OCI-LY1 (cell line): ENCODE measurements around the gene SGO2.

Source experiments
- H2AFZ ChIP-seq: fragments of 200-600 bp; sonication (generic), shearing (Covaris generic); 2 replicates; pipeline ENCODE4 v1.6.0; 2014; ENCODE audit warnings: antibody characterized with exemption, mild to moderate bottlenecking, low read length
- H3F3A ChIP-seq: fragments of 200-600 bp; sonication (generic), shearing (Covaris generic); 2 replicates; pipeline ENCODE4 v1.6.0; 2014; ENCODE audit warnings: mild to moderate bottlenecking, antibody characterized with exemption, low read length, moderate library complexity; ENCODE audit not compliant: insufficient read depth
- H3K27ac ChIP-seq: fragments of 200-600 bp; sonication (generic); 2 replicates; pipeline ENCODE4 v1.5.1; 2014; ENCODE audit warnings: low read length, mixed run types, mild to moderate bottlenecking, low read depth; ENCODE audit not compliant: poor library complexity, severe bottlenecking
- H3K27me3 ChIP-seq: fragments of 200-600 bp; sonication (generic); 2 replicates; pipeline ENCODE4 v1.6.0; 2014; ENCODE audit warnings: antibody characterized with exemption, mild to moderate bottlenecking, low read length, moderate library complexity; ENCODE audit not compliant: insufficient read depth
- H3K36me3 ChIP-seq: fragments of 200-600 bp; sonication (generic); 2 replicates; pipeline ENCODE4 v1.6.1; 2014; ENCODE audit warnings: mild to moderate bottlenecking, antibody characterized with exemption, low read length, moderate library complexity, mixed read lengths; ENCODE audit not compliant: insufficient read depth
- H3K4me1 ChIP-seq: fragments of 200-600 bp; sonication (generic); 2 replicates; pipeline ENCODE4 v1.5.1; 2014; ENCODE audit warnings: mild to moderate bottlenecking, low read length, moderate library complexity; ENCODE audit not compliant: insufficient read depth, severe bottlenecking
- H3K4me2 ChIP-seq: fragments of 200-600 bp; sonication (generic), shearing (Covaris generic); 2 replicates; pipeline ENCODE4 v1.6.1; 2014; ENCODE audit warnings: low read length
- H3K4me3 ChIP-seq: fragments of 200-600 bp; sonication (generic); 2 replicates; pipeline ENCODE4 v1.5.1; 2014; ENCODE audit warnings: low read length, low read depth, mild to moderate bottlenecking, mixed read lengths; ENCODE audit not compliant: poor library complexity, severe bottlenecking
- H3K79me2 ChIP-seq: fragments of 200-600 bp; shearing (Covaris generic); 2 replicates; pipeline ENCODE4 v1.6.1; 2016; ENCODE audit warnings: mixed run types, low read length, mixed read lengths; ENCODE audit not compliant: insufficient read depth
- H3K9ac ChIP-seq: fragments of 200-600 bp; sonication (generic), shearing (Covaris generic); 2 replicates; pipeline ENCODE4 v1.6.1; 2014; ENCODE audit warnings: mild to moderate bottlenecking, low read length, mixed read lengths
- H3K9me2 ChIP-seq: fragments of 200-600 bp; sonication (generic), shearing (Covaris generic); 2 replicates; pipeline ENCODE4 v1.6.1; 2014; ENCODE audit warnings: low read depth, mild to moderate bottlenecking, low read length, mixed read lengths
- H3K9me3 ChIP-seq: fragments of 200-600 bp; shearing (Covaris generic); 2 replicates; pipeline ENCODE4 v1.6.1; 2014; ENCODE audit warnings: low read length, mixed read lengths
- H4K20me1 ChIP-seq: fragments of 200-600 bp; sonication (generic), shearing (Covaris generic); 2 replicates; pipeline ENCODE4 v1.6.0; 2016; ENCODE audit warnings: mild to moderate bottlenecking, low read length; ENCODE audit not compliant: insufficient read depth
- CTCF ChIP-seq: fragments of 200-600 bp; sonication (generic), shearing (Covaris generic); IDR thresholded peaks from 2 replicates; pipeline ENCODE4 v1.5.1; 2017; ENCODE audit warnings: mild to moderate bottlenecking, antibody characterized with exemption, low read length, moderate library complexity, mixed read lengths
- EZH2 ChIP-seq: fragments of 200-600 bp; sonication (generic), shearing (Covaris generic); IDR thresholded peaks from 2 replicates; pipeline ENCODE4 v1.8.0; 2017; ENCODE audit warnings: borderline replicate concordance, mixed run types, mild to moderate bottlenecking, antibody characterized with exemption, low read length, moderate library complexity, mixed read lengths

Gene SGO2

GRCh38 chr2:200596774-200597570, 71.0 kb downstream of the SGO2 start:
- Histone ChIP-seq H3K4me3 (no peak overlapping the region), H3K79me2 (no peaks in the 10 kb centered on the region), H3K4me1 (no peaks in the 10 kb centered on the region), H2AFZ (no peak overlapping the region), H3K9ac (no peak overlapping the region), H3K27me3 (no peaks in the 10 kb centered on the region), H3K9me3 (no peaks in the 10 kb centered on the region), H3F3A (no peaks in the 10 kb centered on the region), H3K27ac (no peak overlapping the region), H4K20me1 (no peaks in the 10 kb centered on the region), H3K36me3 (peaks cover 65% of the 10 kb centered on the region; the same call in 1 of the 2 replicates), H3K4me2 (no peak overlapping the region), H3K9me2 (no peaks in the 10 kb centered on the region)
- TF ChIP-seq EZH2 (no peak), CTCF (no peak)

- no peaks in the 10 kb centered on the region for H3F3A ChIP-seq
- no peaks in the 10 kb centered on the region for H3K27me3 ChIP-seq
- H3K4me3 ChIP-seq = no peak overlapping the region
- TF ChIP-seq EZH2 (no peak), CTCF (no peak)
- no peak overlapping the region for H3K4me2 ChIP-seq
- H3K9me2 ChIP-seq = no peaks in the 10 kb centered on the region
- H3K79me2 ChIP-seq = no peaks in the 10 kb centered on the region
- H3K27ac ChIP-seq = no peak overlapping the region
- H3K36me3 ChIP-seq = peaks cover 71% of the 10 kb centered on the region
- H2AFZ ChIP-seq = no peak overlapping the region
- no peaks in the 10 kb centered on the region for H3K4me1 ChIP-seq
- no peaks in the 10 kb centered on the region for H4K20me1 ChIP-seq
- H3K9me3 ChIP-seq = no peaks in the 10 kb centered on the region
- H3K9ac ChIP-seq = no peak overlapping the region
Measured at GRCh38 chr2:200599206-200599605, 73.2 kb downstream of the SGO2 start.

GRCh38 chr2:200600549-200601225, 74.7 kb downstream of the SGO2 start:
- H3K79me2 ChIP-seq = no peaks in the 10 kb centered on the region
- no peaks in the 10 kb centered on the region for H3K4me1 ChIP-seq
- H3K9ac ChIP-seq = no peak overlapping the region
- H3K36me3 ChIP-seq = peaks cover 71% of the 10 kb centered on the region
- H3K27ac ChIP-seq = no peak overlapping the region
- no peaks in the 10 kb centered on the region for H3K9me2 ChIP-seq
- no peaks in the 10 kb centered on the region for H4K20me1 ChIP-seq
- TF ChIP-seq EZH2 (no peak), CTCF (no peak)
- H3K4me2 ChIP-seq = no peak overlapping the region
- H3K9me3 ChIP-seq = no peaks in the 10 kb centered on the region
- H3K27me3 ChIP-seq = no peaks in the 10 kb centered on the region
- H2AFZ ChIP-seq = no peak overlapping the region
- H3K4me3 ChIP-seq = no peak overlapping the region
- H3F3A ChIP-seq = no peaks in the 10 kb centered on the region
